ENCODE measurements around the gene TPRG1.
"Not testable (repeated sequence)": the region's sequence is repeated elsewhere in the genome, so short reads cannot be mapped to it uniquely, and the experiment has no call there.

Gene TPRG1

DNA sequence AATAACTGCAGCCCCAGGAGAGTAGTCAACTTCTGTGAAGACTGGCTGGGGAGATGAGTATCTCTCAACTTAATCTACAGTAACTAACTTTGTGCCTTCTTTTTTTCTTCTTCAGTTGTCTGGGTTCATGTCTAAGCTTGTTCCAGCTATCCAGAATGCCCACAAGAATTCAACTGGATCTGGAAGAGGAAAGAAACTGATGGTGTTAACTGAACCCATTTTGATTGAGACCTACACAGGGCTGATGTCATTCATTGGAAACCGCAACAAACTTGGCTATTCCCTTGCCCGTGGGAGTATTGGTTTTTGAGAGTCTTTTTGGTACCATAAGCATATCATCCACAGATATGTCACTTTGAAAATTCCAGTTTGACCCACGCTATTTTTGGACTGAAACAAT, 148.7 kb downstream of the TPRG1 start:
- no peak for DNase-seq

DNA sequence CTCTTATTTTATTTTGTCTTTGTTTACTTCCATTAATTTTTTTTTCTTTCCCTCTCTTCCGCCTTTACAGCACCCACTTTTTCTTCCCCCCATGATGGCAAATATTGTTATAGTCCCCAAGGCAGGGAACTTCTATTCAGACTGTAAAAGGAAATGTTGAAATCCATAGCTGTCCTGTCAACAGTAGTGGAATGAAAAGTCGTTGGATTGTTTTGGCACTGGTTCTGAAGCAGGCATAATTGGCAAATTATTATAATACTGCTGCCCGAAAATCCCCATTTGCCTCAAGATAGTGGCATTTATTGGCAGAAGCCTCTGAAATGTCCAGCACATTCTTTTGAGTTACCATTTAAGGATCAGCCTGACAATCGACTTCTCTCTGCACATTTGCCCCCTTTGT, 150.6 kb downstream of the TPRG1 start:
- no peak for DNase-seq

- peak; percentile 95 for DNase-seq
These were observed 152.9 kb downstream of the TPRG1 start for GRCh38 chr3:189324538-189325138.

DNA sequence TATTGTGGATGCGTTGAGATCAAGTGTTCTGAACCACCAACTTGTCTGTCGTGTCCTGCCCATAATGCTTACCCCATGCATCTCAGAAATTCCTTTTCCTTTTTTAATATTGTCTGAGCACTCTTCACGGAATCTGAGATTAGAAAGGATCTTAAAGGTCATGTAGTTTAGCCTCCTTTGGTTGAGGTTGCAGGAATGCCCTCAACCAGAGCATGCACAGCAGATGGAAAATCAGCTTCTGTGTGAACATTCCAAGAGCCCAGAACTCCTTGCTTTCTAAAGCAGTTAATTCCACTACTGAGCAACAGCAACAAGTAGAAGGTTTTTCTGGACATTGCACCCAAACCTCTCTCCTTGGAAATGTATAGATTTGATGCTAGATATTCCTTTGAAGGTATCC, 153.7 kb downstream of the TPRG1 start:
- no peak for DNase-seq

DNA sequence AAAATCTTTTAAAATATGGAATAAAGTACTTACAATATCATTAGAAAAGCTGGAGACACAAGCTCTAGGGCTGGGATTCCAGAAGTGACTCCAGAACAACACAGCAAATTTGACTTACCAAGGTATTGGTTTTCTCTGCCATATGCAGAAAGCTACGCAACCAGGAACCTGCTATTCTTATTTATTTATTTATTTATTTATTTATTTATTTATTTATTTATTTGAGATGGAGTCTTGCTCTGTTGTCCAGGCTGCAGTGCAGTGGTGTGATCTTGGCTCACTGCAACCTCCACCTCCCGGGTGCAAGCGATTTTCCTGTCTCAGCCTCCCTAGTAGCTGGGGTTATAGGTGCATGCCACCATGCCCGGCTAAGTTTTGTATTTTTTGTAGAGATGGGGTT, 157.9 kb downstream of the TPRG1 start:
- DNase-seq: not testable (repeated sequence)

GRCh38 chr3:189330066-189330465, 158.3 kb downstream of the TPRG1 start:
- DNase-seq: no peak

- no peak for DNase-seq
These were observed 159.2 kb downstream of the TPRG1 start for GRCh38 chr3:189331002-189331418.

GRCh38 chr3:189334064-189334920, 162.5 kb downstream of the TPRG1 start:
- no peak for DNase-seq

GRCh38 chr3:189337673-189338091, 165.9 kb downstream of the TPRG1 start:
- no peak for DNase-seq

GRCh38 chr3:189338366-189338765, 166.6 kb downstream of the TPRG1 start:
- no peak for DNase-seq

GRCh38 chr3:189339996-189340395, 168.2 kb downstream of the TPRG1 start:
- DNase-seq: no peak

- DNase-seq: no peak
These were observed 169.1 kb downstream of the TPRG1 start for GRCh38 chr3:189340680-189341460.

DNA sequence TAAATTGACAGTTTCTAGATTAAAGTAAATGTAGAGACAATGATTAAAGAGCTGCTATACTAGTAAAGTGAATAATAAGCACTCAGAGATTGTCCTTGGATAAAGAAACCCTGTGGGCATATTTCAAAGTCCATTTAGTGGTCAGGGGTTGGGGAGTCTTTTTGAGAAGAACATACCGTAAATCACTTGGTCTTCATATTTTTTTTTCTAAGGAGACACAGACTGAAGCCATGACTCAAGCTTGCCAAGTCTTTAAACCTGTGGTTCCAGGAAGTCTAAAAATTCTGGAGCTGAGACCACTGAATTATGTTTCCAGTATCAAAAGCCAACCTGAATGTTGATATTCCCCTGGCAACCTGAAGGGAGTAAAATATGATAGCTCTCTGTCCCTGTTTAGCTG, 171.0 kb downstream of the TPRG1 start:
- DNase-seq: peak; percentile 20

- DNase-seq: no peak
These were observed 173.2 kb downstream of the TPRG1 start for GRCh38 chr3:189344996-189345395.

GRCh38 chr3:189349772-189350171, 178.0 kb downstream of the TPRG1 start:
- no peak for DNase-seq

DNA sequence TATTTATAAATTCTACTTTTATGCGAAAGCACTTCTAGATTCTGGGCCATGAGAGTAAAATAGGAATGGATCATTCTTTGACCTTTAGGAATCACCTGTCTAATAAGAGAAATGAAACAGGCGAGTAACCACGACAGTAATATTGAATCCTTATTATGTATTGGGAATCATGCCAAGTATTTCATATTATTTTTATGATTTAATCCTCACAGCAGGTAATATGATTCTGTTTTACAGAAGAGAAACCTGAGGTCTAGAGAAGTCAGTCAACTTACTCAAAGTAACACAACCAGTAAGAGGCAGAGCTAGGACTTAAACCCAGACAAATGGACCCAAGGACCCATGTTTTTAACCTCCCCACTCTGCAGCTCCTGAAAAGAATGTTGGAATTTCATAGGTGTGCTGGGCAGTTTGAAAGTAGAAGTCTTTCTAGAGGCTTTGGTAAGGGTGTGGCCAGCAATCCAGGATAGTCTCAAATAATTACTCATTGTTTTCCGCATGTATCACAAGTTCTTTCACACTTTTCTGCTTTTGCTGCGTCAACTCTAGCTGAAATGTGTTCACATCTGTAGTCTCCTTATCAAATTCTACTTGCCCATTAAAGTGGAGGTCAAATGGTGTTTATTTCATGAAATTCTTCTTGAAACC, 181.7 kb downstream of the TPRG1 start:
- DNase-seq: no peak

DNA sequence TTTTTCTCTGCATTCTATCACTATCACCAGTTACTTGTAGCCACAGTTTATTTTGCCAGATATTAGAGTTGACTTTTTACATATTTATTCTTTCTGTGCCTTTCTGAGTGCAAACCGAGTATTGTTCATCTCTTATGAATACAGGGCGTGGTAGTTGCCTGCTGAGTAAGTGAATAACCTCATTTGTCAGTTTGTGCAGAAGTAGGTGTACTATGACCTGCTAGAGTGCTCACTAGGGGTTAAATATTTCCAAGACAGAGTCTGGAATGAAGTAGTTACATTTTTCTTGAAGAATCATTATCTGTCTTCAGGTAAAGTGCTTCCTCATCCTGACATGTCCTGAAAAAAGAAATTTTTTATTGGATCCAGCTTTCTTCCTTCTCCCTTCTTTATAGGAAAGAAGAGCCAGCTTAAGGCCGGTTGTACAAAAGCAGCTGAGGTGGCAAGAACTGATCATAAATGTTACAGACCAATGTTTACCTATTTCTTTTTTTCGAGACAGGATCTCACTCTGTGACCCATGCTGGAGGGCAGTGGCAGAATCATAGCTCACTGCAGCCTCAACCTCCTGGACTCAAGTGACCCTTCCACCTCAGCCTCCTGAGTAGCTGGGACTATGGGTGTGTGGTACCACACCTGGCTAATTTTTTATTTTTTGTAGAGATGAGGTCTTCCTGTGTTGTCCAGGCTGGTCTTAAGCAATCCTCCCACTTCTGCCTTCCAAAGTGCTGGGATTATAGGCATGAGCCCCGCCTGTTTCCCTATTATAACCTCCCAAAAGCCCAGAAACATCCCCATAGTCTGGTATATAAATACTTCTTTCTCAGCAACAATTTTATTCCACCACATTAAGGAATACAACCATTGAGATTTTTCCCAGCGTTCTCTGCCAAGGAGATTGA, 182.5 kb downstream of the TPRG1 start:
- no peak for DNase-seq

DNA sequence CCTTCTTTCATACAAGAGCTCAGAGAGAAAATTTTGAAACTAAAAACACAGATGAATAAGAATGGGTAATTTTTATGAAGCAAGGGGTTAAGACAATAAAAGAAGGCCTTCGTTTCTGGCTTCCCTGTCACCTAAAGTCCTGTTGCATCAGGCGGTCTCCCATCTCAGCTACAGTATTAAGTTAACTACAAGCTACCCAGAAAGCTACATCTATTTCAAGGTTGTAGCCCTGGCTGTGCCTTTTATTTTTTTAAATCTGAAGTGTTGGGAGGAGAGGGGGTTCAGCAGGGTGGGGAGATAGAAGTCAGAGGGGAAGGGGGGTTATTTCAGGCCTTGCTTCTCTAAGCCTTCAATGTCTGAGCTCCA, 183.3 kb downstream of the TPRG1 start:
- no peak for DNase-seq

DNA sequence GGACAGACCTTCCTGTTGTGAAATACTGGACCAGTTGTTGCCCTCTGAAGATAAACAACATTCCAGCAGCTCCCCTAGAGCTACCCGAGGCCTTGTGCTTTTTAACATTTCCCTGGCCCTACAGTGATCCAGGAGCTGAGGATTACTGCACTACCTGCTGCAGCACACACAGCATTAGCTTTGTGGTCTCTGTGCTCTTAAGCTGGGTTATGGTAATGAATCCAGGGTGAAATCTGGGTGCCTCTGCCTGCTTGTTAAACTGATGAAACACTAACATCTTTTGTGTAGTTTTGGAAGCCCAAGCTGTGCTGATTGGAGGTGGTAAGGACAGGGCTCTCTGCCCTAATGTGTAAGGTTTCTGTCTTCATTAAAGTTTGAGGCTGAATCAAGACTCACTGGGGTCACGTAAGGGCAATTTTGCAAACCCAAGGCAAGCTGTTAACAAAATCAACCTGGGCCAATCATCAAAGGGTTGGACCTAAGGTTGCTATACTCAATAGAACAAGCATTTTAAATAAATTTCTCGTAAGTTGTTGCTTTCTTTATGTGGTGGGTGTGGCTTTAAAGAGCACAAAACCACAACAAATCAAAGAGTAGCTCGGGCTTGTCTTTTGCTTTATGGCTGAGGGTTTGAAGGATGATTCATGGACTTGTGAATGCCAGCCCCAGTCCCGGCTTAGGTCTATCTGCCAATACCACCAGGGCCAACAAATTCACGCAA, 183.9 kb downstream of the TPRG1 start:
- no peak for DNase-seq

DNA sequence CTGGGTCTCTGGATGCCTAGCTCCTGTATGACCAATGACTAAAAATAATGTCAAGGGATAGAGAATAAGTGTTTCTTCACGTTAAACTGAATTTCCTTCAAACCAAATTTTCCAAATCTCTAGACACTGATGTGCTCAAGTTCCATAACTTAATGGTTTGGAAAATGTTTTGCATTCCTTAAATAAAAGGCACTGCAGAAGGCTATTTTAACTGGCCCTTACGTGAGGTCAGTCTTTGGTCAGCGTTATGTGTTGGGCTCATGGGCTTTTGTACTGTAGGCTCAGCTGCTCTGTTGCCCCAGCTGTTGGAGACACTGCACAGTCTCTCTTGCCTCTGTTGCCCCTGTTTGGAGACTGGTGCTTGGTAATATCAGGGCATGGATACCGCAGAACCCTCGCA, 188.5 kb downstream of the TPRG1 start:
- no peak for DNase-seq

- no peak for DNase-seq
These were observed 189.5 kb downstream of the TPRG1 start for GRCh38 chr3:189361103-189361835.

Data from NCI-H510A treated with DMSO at 0.1 percent for 48 hours (cell line).